Uterus (tissue), 2 donors: ENCODE measurements around the gene UBE2J1.

Experiments
- POLR2A ChIP-seq, 2 donors: fragments of 450-650 bp; IDR thresholded peaks; one replicate each; pipeline ENCODE4 v1.6.1; 2016; ENCODE audit warnings: antibody characterized with exemption in 2 of 2, mild to moderate bottlenecking in 1 of 2, moderate library complexity in 1 of 2
- TF ChIP-seq, protein P1 (sequence below), 4 experiments: fragments of 200-600 bp in 2 of 4; fragments of 450-650 bp in 2 of 4; sonication (generic) in 2 of 4; IDR thresholded peaks; one replicate each; pipeline ENCODE4 v1.5.1; 2016 to 2019; ENCODE audit warnings: antibody characterized with exemption in 4 of 4, mild to moderate bottlenecking in 2 of 4, moderate library complexity in 1 of 4

DNA sequence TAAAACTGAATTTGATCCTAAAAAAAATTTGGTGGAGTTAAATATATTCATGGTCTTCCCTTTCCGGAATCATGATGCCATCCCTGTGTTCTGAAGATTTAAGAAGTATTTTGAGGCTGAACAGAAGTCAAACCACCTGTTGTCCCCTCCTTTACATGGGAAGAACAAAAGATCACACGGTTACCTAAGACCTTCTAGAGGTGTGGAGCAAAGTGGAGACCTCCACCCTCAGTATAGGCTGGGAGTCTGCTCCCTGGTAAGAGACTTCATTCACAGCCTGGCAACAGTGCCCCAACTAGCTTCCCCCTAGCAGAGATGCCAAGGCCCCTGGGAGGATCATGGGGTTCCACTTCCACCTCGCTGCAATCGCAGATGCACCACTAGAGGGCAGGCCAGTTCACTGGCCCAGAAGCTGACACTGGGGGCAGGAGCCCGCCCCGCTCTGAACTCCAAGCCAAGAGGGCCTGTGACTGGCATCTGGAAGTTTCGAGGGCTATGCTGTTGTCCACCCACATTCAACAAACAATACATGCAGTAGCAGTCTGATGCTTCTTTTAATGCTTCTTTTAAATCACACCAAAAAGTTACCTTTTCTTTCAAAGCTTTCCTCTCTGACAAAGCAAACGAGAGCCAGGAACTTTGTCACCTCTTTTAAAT lies 19.5 kb upstream of the UBE2J1 start:
- TF ChIP-seq, protein P1, sequence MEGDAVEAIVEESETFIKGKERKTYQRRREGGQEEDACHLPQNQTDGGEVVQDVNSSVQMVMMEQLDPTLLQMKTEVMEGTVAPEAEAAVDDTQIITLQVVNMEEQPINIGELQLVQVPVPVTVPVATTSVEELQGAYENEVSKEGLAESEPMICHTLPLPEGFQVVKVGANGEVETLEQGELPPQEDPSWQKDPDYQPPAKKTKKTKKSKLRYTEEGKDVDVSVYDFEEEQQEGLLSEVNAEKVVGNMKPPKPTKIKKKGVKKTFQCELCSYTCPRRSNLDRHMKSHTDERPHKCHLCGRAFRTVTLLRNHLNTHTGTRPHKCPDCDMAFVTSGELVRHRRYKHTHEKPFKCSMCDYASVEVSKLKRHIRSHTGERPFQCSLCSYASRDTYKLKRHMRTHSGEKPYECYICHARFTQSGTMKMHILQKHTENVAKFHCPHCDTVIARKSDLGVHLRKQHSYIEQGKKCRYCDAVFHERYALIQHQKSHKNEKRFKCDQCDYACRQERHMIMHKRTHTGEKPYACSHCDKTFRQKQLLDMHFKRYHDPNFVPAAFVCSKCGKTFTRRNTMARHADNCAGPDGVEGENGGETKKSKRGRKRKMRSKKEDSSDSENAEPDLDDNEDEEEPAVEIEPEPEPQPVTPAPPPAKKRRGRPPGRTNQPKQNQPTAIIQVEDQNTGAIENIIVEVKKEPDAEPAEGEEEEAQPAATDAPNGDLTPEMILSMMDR (IDR thresholded peaks at IDR 0.05): peak; percentile 60 to 81 (median 70)
- TF ChIP-seq POLR2A (IDR thresholded peaks at IDR 0.05): no peak
